Midbrain (tissue), 1 donor: ENCODE measurements around the gene PPIL6.

Experiments used
- DNase-seq: peaks from one replicate; lab custom pipeline; 2025; lab: John Stamatoyannopoulos, UW

The PPIL6 gene

GRCh38 chr6:109440331-109441068 is at the start of gene PPIL6, which contains the start of gene SMPD2:
Gene PPIL6 (minus strand): TSS chr6:109440628. CDS start chr6:109440590, 38 bp downstream.
Gene SMPD2 (plus strand): TSS chr6:109440724. CDS start chr6:109441122, 398 bp downstream.
- DNase-seq: peak; percentile 93

GRCh38 chr6:109488001-109488400 is 47.6 kb upstream of the PPIL6 start:
- DNase-seq: no peak

- DNase-seq: no peak
Measured at GRCh38 chr6:109486068-109486467, 45.6 kb upstream of the PPIL6 start.

DNA sequence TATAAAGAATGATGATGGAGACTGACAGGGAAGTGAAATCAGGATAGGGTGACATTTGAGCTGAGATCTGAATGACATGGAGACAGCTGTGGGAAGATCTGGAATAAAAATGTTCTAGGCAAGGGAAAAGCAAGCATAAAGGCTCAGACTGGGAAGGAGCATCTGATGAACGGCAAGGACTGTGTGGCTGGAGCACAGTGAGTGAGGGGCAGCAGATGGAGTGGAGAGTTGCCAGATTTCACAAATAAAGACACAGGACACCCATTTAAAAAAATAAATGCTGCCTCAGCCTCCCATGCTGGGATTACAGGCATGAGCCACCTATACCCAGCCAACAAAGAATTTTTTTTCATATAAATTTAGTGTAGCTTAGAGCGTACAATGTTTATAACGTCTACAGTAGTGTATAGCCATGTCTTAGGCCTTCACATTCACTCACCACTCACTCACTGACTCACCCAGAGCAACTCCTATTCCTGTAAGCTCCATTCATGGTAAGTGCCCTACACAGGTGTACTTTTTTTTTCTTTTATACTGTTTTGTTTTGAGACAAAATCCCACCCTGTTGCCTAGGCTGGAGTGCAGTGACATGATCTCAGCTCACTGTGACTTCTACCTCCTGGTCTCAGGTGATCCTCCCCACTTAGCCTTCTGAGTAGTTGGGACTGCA is 45.0 kb upstream of the PPIL6 start:
- DNase-seq: no peak

DNA sequence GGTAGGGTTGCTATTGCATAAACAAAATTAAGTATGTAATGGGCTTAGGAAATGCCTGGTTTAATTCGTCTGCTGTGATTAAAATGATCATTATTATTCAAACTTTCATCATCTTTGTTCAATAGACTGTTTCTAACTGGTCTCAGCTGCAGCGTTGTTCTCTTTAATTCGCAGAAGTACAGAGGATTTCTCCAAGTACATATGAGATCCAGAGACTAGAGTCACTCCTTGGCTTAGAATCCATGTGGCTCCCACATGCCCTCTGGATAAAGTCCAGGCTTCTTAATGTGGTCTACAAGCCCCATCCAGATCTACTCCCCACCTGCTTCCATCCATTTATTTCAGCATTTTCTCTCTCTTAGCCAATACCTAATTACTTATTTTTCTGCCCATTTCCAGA is 43.7 kb upstream of the PPIL6 start:
- DNase-seq: no peak

DNA sequence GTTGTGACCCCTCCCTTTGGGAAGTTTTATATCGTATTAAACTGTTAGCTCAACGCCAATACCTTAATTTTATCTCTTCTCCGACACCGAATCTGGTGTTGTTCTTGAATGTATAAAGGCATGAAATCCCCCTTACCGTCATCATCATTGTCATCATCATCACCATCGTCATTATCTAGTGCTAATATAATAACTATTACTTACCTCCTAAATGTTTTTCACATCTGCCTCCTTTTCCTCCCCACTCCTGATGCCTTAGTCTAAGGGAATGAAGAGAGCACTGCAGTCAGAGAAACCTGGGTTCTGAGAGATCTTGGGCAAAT is 43.3 kb upstream of the PPIL6 start:
- DNase-seq: no peak

DNA sequence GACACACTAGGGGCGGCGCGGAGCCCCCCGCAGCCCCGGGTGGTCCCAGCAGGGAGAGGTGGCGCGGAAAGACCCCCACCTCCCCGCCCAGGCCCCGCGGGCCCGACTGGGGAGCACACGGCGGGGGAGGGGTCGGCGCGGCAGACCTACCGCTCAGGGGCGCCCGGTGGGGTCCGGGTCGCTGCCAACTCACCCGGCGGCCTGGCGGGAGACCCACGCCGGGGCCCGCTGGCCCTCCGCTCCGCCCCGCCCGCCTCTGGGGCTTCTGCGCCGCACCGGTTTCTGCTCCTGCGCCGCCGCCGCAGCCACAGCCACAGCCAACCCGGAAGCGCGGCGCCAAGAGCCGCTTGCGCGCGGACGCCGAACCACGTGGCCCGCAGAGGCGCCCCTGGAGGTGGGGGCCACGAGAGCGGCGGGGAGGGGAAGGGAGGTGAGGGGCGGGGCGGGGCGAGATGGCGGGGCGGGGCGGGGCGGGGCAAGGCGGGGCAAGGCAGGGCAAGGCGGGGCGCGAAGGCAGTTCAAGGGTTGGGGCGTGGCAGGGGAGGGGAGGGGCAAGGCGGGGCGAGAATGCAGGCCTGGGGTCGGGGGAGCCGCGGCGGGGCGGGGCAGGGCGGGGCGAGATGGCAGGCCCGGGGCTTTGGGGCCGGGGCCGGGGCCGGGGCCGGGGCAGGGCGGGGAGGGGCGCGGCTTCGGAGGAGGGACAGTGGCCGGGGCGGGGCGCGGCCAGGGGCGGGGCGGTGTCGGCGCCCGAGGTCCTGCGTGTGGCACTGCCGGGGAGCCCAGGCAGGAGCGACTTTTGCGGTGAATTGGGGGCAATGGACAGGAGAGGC is 42.7 kb upstream of the PPIL6 start, which contains the start of gene ZBTB24:
Gene ZBTB24, minus strand, starts transcription at position 315 of the 830 bp plus-strand sequence. CDS start 1,193 bp downstream, outside the sequence.
- DNase-seq: peak; percentile 92

- DNase-seq: no peak
Measured at GRCh38 chr6:109480993-109481480, 40.6 kb upstream of the PPIL6 start.

- DNase-seq: no peak
Measured at GRCh38 chr6:109478841-109479624, 38.6 kb upstream of the PPIL6 start.

DNA sequence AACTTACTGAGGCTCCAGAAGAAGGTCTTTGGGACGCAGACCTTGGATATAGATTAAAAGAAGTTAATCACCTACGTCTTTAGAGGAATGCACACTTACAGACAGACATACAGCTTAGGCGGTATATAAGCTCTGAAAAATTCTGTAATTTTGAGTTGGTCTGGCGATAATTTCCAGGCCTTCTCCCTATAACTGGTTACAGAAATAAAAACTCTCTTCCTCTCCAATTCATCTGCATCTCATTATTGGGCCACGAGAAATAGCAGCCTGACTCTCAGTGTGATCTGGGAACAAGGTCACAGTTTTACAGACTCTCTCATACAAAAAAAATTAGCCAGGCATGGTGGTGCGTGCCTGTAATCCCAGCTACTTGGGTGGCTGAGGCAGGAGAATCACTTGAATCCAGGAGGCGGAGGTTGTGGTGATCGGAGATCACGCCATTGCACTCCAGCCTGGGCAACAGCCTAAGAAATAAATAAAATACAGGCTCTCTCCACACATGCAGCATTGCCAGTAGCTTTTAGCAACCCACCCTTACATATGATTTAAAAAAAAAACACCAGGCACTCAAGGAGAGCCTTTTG is 37.9 kb upstream of the PPIL6 start:
- DNase-seq: no peak

DNA sequence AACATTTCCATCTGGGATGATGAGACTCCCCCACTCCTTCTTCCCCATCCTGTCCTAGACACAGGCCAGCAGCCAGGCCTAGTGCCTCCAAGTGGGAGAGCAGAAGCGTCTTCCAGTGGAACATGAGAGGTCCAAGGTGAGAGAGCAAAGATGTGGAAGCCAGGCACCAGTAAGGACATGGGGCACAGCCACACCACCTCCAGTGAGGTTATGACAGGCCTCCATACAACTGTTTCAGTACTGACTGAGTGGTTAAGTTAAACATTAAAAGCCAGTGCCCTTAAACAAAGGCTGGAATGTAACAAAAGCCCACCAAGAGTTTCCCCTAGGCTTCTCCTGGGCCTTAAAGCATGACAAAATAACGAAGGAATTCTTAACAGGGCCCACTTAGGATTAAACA is 37.3 kb upstream of the PPIL6 start:
- DNase-seq: no peak

GRCh38 chr6:109477184-109477583 is 36.8 kb upstream of the PPIL6 start:
- no peak for DNase-seq

DNA sequence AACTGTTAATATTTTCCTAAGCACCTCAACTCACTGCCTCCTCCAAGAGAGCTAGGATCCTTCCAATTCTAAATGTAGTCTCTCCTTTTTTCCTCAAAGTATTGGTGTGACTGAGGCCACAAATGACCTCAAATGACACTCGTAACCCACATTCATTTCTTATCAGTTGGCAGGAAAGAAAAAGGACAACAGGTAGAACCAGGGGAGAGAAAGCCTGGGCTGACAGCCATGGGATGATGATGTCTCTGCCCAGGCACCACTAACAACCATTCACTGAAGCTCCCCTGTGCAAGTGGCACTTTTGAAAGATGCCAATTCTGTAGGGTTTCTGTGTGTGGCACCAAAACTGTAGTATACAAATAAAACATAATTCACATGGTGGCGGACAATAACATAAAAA is 35.2 kb upstream of the PPIL6 start:
- DNase-seq: no peak

DNA sequence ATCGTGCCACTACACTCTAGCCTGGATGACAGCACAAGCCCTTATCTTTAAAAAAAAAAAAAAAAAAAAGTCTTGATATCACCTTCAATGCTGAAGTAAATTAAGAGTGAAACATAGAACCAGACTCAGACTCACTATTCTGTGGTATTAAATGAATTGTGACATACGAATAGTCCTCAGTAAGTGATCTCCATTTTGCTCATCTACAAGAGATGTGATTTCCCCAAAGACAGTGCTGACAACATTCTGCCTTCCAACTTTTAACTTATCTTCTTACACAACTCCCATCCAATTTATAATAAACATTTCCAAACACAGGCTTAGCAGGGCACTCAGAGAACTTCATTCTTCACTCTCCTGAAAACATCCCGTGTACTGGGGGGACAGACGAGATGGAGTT is 34.6 kb upstream of the PPIL6 start:
- no peak for DNase-seq

DNA sequence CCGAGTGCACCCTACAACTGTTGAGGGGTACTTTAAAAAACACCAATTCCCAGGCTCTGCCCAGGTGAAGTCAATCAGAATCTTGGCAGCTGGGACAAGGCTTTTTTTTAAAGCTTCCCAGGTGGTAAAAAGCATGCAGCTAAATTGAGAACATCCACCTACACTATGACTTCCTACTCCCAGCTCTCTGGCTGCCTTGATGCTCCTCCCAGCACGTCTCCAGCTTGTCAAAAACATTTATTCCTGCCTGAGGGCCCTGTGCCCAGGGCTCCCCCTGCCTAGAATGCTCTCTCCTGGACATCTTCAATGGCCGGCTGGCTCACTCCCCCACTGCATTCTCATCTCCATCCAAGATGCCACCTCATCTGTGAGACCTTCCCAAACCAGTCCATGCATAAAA is 32.7 kb upstream of the PPIL6 start:
- no peak for DNase-seq

- DNase-seq: no peak
Measured at GRCh38 chr6:109472132-109472995, 31.9 kb upstream of the PPIL6 start.

DNA sequence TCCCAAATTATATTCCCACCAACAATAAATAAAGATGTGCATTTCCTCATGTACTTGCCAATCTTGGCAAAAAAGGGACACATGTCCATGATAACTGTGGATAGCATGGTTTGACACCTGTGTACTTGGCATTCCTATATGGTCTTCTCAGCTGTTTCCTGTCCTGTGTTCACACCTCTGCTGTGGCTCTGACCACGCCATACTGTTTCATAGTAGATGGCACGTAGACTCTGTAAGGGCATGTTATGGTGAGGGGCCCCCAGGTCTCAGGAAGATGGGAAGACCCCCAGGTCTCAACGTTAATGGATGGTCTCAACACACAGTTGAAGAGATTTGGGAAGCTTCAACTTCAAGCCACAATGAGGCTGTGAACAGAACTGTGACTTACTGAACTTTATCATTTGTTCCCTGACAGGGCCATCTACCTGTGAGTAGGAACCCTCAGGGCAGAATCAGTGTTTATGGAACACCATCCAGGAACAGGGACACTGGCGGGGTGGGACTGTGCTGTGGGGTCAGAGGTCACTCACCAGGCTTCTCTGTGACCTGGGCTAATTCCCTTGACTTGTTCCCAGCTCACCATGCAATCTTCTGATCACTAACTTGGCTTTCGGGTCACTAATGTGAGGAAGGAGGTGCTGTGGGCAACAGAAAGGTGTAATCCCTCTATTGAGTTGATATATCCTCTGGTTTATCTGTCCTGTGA is 30.8 kb upstream of the PPIL6 start:
- no peak for DNase-seq

DNA sequence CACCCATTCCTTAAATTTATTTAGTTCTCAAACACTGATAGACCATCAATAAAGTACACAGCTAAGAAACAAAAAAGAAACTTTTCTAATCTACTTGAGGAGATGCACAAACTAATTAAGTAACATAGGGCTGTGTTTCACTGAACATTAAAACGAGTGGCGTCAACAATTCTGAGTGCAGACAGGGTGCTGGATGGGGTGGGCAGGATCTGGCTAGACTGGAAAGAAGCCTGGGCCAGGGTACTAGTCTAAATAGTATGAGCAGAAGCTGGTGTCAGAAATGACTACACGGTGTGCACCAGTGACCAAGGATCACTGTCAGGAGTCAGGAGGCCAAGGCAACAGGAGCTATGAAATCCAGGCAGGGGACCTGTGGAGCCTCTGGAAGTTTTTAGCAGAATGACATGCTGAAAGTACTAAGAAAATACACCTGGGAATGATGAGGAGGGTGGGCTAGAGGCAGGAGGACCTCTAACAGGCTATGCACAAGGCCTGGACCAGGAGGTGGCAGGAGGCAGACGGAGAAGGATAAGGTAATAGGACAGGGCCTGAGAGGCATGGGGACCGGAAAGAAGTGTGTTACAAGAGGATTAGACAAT is 29.3 kb upstream of the PPIL6 start:
- DNase-seq: no peak

GRCh38 chr6:109467696-109468095 is 27.3 kb upstream of the PPIL6 start:
- DNase-seq: no peak
